Adrenal gland (tissue), 12 donors: ENCODE data around the gene CEBPE. TPM values are rescaled to one million over a fixed set of nuclear protein-coding genes. Genes with fewer than 3 reads are reported as not detected.
A peak's percentile ranks its signal among the peaks of the same experiment; 100 is the strongest.

Experiments used
- DNase-seq, 7 donors: peaks; one replicate each; pipeline ENCODE4 v3.0.0-alpha.2; 2019 to 2020
- H3K27ac ChIP-seq, 5 donors: fragments of 200-600 bp; sonication (generic) in 4 of 5; 1 replicate in 3 of 5; 2 replicates in 2 of 5; pipeline versions ENCODE4 v1.5.1 to v1.8.0; 2016 to 2020; ENCODE audit warnings: mild to moderate bottlenecking in 1 of 5
- H3K27me3 ChIP-seq: fragments of 200-600 bp; 2 replicates; pipeline ENCODE4 v1.8.0; 2021
- H3K36me3 ChIP-seq, 2 donors: fragments of 200-600 bp; replicated peaks in 1 of 2; 1 replicate in 1 of 2; 2 replicates in 1 of 2; pipeline versions ENCODE4 v1.5.1 to v1.8.0; 2018 to 2022
- H3K4me1 ChIP-seq, 2 donors: fragments of 200-600 bp; replicated peaks in 1 of 2; 1 replicate in 1 of 2; 2 replicates in 1 of 2; pipeline versions ENCODE4 v1.5.1 to v1.8.0; 2018 to 2021
- H3K4me3 ChIP-seq, 4 donors: fragments of 200-600 bp; sonication (generic) in 3 of 4; one replicate each; pipeline ENCODE4 v1.5.1; 2016 to 2018
- H3K9me3 ChIP-seq, 3 donors: fragments of 200-600 bp; sonication (generic) in 1 of 3; replicated peaks in 1 of 3; 1 replicate in 2 of 3; 2 replicates in 1 of 3; pipeline versions ENCODE4 v1.5.1 to v1.8.0; 2016 to 2021
- POLR2A ChIP-seq, 2 donors: fragments of 450-650 bp; IDR thresholded peaks; one replicate each; pipeline ENCODE4 v1.6.1; 2017; ENCODE audit warnings: antibody characterized with exemption in 2 of 2, mild to moderate bottlenecking in 2 of 2, moderate library complexity in 1 of 2
- WGBS, 4 donors: extraction: QIAGEN DNeasy Blood & Tissue Kit in 2 of 4; methylation state at CpG; one replicate each; pipeline versions ENCODE4 v1.1.5 to v1.1.7; 2013 to 2017; 5-methylcytosine and 5-hydroxymethylcytosine counted together
- intact Hi-C, 2 donors: fragments of 100-400 bp; cut with DNase I; formaldehyde crosslinking; loops; one replicate each; pipeline versions ENCODE4 v1.14.1 to v1.15.0; 2022 to 2023
- polyA plus RNA-seq, 3 donors: library from polyadenylated mRNA; stranded (reverse); fragments of 200-250 nt in 2 of 3; fragments of 350-450 nt in 1 of 3; fragmentation: Illumina TruSeq in 1 of 3; extraction: RNeasy Lipid Tissue Mini Kit (QIAGEN cat#74804) in 1 of 3; gene quantifications; one replicate each; pipeline ENCODE4 v1.2.3, GENCODE V29; 2013 to 2014
- total RNA-seq, 9 donors: library from RNA; depleted of rRNA in 4 of 9; stranded (reverse); fragments of >200 nt in 4 of 9; fragments of 120-200 nt in 1 of 9; fragmentation: NEBNext Ultra II Directional in 1 of 9; extraction: Animal tissue kit (Norgen Biotek cat#: 25700) in 1 of 9; gene quantifications; one replicate each; pipeline versions ENCODE4 v1.1.0 to v1.2.4, GENCODE V29; 2013 to 2023
- TF ChIP-seq, protein P1 (sequence below), 6 experiments: fragments of 450-650 bp in 4 of 6; fragments of 200-600 bp in 2 of 6; sonication (generic) in 1 of 6; IDR thresholded peaks; 1 replicate in 5 of 6; 2 replicates in 1 of 6; pipeline versions ENCODE4 v1.5.1 to v1.8.0; 2016 to 2021; ENCODE audit warnings: antibody characterized with exemption in 6 of 6, mild to moderate bottlenecking in 2 of 6, moderate library complexity in 1 of 6
- donor health status: healthy with polysubstance abuse.
- donor health status: Bipolar disorder and iron deficiency.
- donor health status: DM: yes; HTN: yes; CAD: no.
- donor health status: DM: no; HTN: no; CAD: no.
- donor health status: DM: no; HTN: no; CAD: no.
- donor health status: DM: yes; HTN: yes; CAD: no.

Gene CEBPE
- total and polyA plus RNA-seq, 12 donors: 0.03 to 0.40 (median 0.15) TPM; not detected in 9

DNA sequence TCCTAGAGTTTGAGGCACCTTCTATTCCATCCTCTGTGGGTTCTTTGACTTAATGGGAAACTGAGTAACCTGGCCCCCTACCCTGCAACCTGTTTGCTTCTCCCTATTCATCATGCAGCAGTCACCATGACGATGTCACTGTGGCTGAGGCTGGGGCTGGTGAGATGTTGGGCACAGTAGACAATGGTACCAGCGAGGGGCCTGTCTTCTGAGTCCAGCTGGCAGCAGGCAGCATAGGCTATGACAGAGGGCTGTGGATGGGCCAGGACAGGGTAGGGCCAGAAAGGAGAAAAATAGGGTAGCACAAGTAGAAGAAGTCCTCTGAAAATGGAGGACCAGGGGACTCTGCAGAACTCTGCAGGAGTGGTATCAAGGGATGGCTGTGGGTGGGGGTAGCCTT lies 16.3 kb downstream of the CEBPE start:
- Histone ChIP-seq H3K27me3 (no peaks in the 10 kb centered on the region), H3K9me3 (no peaks in the 10 kb centered on the region), H3K27ac (no peak overlapping the region), H3K36me3 (peaks cover 0 to 14% of the 10 kb centered on the region in 2 donors), H3K4me3 (no peak overlapping the region), H3K4me1 (peaks cover 6 to 16% of the 10 kb centered on the region in 2 donors)
- intact Hi-C loops: loop anchor here (5.0 kb wide), 2 partner anchors 36 to 40 kb away; no protein-coding TSS in a partner anchor
- WGBS, 4 donors: 91 to 100% (median 95%) methylated on average over 2 of the region's 2 CpGs
- TF ChIP-seq POLR2A (IDR thresholded peaks at IDR 0.05): no peak
- TF ChIP-seq, protein P1, sequence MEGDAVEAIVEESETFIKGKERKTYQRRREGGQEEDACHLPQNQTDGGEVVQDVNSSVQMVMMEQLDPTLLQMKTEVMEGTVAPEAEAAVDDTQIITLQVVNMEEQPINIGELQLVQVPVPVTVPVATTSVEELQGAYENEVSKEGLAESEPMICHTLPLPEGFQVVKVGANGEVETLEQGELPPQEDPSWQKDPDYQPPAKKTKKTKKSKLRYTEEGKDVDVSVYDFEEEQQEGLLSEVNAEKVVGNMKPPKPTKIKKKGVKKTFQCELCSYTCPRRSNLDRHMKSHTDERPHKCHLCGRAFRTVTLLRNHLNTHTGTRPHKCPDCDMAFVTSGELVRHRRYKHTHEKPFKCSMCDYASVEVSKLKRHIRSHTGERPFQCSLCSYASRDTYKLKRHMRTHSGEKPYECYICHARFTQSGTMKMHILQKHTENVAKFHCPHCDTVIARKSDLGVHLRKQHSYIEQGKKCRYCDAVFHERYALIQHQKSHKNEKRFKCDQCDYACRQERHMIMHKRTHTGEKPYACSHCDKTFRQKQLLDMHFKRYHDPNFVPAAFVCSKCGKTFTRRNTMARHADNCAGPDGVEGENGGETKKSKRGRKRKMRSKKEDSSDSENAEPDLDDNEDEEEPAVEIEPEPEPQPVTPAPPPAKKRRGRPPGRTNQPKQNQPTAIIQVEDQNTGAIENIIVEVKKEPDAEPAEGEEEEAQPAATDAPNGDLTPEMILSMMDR (IDR thresholded peaks at IDR 0.05): no peak
- no peak for DNase-seq

DNA sequence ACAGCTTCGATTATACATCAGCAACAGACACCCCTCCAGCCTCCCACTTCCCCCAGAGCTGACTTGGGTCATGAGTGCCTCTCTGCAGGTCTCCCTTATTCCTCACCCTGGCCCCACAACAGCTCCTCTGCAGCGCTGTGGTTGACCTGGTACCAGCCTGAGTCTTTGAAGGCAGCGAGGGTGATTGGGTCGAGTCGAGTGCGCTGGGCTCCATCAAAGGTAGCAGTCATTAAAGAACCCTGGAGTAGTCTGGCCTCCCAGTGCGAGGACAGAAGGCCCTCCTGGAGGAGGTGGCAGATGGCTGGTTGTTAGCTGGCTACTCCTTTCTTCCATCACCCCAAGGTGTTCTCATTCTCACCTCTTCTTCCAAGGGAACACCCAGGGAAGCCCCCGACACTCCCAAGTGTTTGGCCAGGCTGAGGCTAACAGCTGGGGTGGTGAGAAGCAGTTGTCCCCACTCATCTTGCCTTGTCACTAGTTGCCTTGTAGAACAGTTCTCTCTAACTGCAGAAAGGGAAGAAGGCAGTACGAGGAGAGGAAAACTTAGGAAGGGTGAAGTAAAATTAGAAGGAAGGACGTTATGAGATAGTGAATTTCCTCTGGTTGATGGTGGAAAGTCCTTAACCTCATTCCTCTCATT lies 16.9 kb downstream of the CEBPE start:
- 59 to 70% (median 63%) methylated on average over 10 of the region's 10 CpGs for WGBS, 4 donors
- intact Hi-C loops: loop anchor here (5.0 kb wide), 2 partner anchors 35 to 40 kb away; no protein-coding TSS in a partner anchor
- TF ChIP-seq POLR2A (IDR thresholded peaks at IDR 0.05): no peak
- TF ChIP-seq, protein P1 (IDR thresholded peaks at IDR 0.05): no peak
- Histone ChIP-seq H3K9me3 (no peaks in the 10 kb centered on the region), H3K4me3 (no peak overlapping the region), H3K4me1 (peaks cover 8 to 23% of the 10 kb centered on the region in 2 donors), H3K27ac (no peak overlapping the region), H3K36me3 (peaks cover 0 to 19% of the 10 kb centered on the region in 2 donors), H3K27me3 (no peaks in the 10 kb centered on the region)
- DNase-seq: no peak

DNA sequence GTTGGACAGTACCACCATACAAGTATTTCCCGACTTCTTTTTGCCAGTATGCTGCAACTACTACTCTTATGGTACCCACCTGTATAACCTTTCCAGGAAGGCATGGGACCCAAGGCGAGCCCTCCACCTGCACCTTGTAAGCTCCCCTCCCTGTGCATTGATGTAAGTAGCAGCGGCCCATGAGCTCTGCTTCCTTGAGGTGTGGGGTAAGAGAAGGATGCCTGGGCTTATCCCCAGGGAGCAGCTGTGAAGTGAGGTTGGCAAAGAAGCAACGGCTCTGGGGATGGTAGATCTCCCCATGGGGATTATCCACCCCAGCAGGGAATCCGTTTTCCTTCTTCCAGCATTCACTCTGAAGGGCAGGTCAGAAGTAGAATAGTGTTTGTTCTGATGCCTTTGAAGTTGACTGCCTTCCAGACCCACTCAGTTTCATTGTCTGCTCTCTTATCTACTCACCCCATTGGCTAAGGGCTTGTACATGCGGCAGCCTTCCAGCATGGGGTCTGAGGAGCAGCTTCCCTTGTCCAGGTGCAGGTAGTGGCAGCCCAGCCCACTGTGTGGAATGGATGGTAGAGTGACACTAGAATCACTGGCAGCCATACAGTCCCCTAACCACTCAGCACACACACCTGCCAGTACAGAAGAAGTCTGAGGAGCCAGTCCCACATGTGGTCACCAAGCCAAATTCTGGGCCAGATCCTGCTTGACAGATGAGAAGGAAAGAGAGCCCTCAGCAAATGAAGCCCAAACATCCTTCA lies 17.7 kb downstream of the CEBPE start:
- Histone ChIP-seq H3K36me3 (peaks cover 0 to 19% of the 10 kb centered on the region in 2 donors), H3K27ac (no peak overlapping the region), H3K9me3 (no peaks in the 10 kb centered on the region), H3K4me3 (no peak overlapping the region), H3K27me3 (no peaks in the 10 kb centered on the region), H3K4me1 (peaks cover 15 to 30% of the 10 kb centered on the region in 2 donors)
- DNase-seq: no peak
- 83 to 93% (median 88%) methylated on average over 6 of the region's 6 CpGs for WGBS, 4 donors
- intact Hi-C loops: loop anchor here (5.0 kb wide), 2 partner anchors 34 to 39 kb away; no protein-coding TSS in a partner anchor
- TF ChIP-seq, protein P1 (IDR thresholded peaks at IDR 0.05): no peak
- no peak for TF ChIP-seq POLR2A (IDR thresholded peaks at IDR 0.05)

DNA sequence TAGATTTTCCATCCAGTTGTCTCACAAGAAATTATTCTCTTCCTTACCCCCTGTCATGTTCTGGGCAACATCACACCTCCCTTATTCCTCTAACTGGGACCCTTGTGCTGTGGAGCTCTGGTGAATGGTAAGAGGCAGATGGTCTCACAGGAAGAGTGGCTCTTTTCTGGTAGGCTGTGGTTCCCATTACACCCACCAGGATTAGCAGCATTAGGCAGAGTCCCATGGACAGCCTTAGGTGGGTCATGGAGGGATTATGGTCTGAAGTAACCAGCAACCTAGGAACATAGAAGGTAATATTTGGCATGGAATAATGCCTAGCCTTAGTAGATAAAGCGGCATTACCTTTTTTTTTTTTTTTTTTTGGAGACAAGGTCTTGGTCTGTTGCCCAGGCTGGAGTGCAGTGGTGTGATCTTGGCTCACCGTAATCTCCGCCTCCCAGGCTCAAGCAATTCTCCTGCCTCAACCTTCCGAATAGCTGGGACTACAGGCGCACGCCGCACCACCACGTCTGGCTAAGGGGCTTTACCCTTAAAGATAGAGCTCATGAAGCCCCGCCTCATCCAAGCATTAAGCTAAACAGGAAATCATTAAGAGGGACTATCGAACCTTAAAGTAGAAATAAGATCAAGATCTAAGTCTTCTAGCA lies 19.7 kb downstream of the CEBPE start:
- intact Hi-C loops: no loop called here
- DNase-seq: peak in 3 of 7 donors; percentile 51 to 59 (median 55)
- peaks cover 18 to 31% of the 10 kb centered on the region in 2 donors for H3K4me1 ChIP-seq
- H3K4me3 ChIP-seq: no peak overlapping the region
- TF ChIP-seq, protein P1 (IDR thresholded peaks at IDR 0.05): peak in 1 of 6 experiments; percentile 18
- TF ChIP-seq POLR2A (IDR thresholded peaks at IDR 0.05): no peak
- no peaks in the 10 kb centered on the region for H3K27me3 ChIP-seq
- no peak overlapping the region for H3K27ac ChIP-seq
- 59 to 71% (median 63%) methylated on average over 10 of the region's 10 CpGs for WGBS, 4 donors
- no peaks in the 10 kb centered on the region for H3K9me3 ChIP-seq
- peaks cover 0 to 19% of the 10 kb centered on the region in 2 donors for H3K36me3 ChIP-seq
